Spinal cord (tissue), 10 donors: Measurements from ENCODE around the gene KIF16B. TPM values are rescaled to one million over a fixed set of nuclear protein-coding genes. Genes with fewer than 3 reads are reported as not detected.

Experiments used
- DNase-seq, 6 donors: peaks; one replicate each; pipeline versions ENCODE4 v3.0.0 to v3.0.0-alpha.2; 2013 to 2015; ENCODE audit warnings: low spot score in 6 of 6, low read depth in 4 of 6
- H3K27ac ChIP-seq: one replicate; pipeline ENCODE4 v1.5.1; 2013; ENCODE audit warnings: low read depth, low read length, control low read depth
- H3K27me3 ChIP-seq: one replicate; pipeline ENCODE4 v1.6.1; 2013; ENCODE audit warnings: low read length; ENCODE audit not compliant: control insufficient read depth, insufficient read depth
- H3K36me3 ChIP-seq: one replicate; pipeline ENCODE4 v1.6.1; 2013; ENCODE audit warnings: low read length; ENCODE audit not compliant: control insufficient read depth, insufficient read depth
- H3K4me1 ChIP-seq: one replicate; pipeline ENCODE4 v1.6.1; 2013; ENCODE audit warnings: low read length; ENCODE audit not compliant: control insufficient read depth, insufficient read depth
- H3K4me3 ChIP-seq: one replicate; pipeline ENCODE4 v1.5.1; 2013; ENCODE audit warnings: low read depth, low read length, control low read depth
- H3K9me3 ChIP-seq: one replicate; pipeline ENCODE4 v1.6.1; 2013; ENCODE audit warnings: low read length; ENCODE audit not compliant: control insufficient read depth, insufficient read depth
- WGBS: methylation state at CpG from one replicate; pipeline ENCODE4 v1.1.5; 2013; ENCODE audit warnings: missing lambda C conversion rate; ENCODE audit not compliant: insufficient coverage; 5-methylcytosine and 5-hydroxymethylcytosine counted together
- polyA plus RNA-seq, 2 donors: library from polyadenylated mRNA; unstranded; fragments of 120-200 nt; gene quantifications; one replicate each; pipeline ENCODE4 v1.2.1, GENCODE V29; 2013; ENCODE audit not compliant: insufficient read length in 2 of 2
- total RNA-seq, 2 donors: library from RNA; depleted of rRNA in 1 of 2; stranded (reverse); fragments of 120-200 nt in 1 of 2; fragments of >200 nt in 1 of 2; gene quantifications; one replicate each; pipeline versions ENCODE4 v1.2.3 to v1.2.4, GENCODE V29; 2013 to 2014
- donor health status: healthy.

KIF16B gene
- total and polyA plus RNA-seq, 4 donors: 7.8 to 21.0 (median 12.9) TPM

DNA sequence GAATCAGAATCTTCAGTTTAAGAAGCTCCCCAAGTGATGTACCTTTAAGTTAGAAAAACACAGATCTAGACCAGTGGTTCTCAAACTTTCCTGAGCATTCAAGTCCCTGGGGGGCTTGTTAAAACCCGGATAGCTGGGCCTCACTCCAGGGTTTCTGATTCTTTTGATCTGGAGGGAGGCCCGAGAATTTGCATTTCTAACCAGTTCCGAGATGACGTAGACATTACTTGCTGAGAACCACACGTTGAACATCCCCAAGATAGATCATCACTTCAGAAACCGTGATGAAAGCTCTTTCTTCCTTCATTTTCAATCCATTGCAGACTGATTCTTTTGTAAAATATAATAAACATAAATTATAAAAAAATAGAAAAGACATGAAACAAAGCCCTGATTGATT, 40.7 kb upstream of the KIF16B start:
- Histone ChIP-seq H3K9me3 (peaks cover 2% of the 10 kb centered on the region), H3K4me1 (no peaks in the 10 kb centered on the region), H3K27me3 (no peaks in the 10 kb centered on the region), H3K36me3 (no peaks in the 10 kb centered on the region), H3K4me3 (no peak overlapping the region), H3K27ac (no peak overlapping the region)
- DNase-seq: no peak
- no CpG with 5 or more reads among the region's 6 CpGs for WGBS

DNA sequence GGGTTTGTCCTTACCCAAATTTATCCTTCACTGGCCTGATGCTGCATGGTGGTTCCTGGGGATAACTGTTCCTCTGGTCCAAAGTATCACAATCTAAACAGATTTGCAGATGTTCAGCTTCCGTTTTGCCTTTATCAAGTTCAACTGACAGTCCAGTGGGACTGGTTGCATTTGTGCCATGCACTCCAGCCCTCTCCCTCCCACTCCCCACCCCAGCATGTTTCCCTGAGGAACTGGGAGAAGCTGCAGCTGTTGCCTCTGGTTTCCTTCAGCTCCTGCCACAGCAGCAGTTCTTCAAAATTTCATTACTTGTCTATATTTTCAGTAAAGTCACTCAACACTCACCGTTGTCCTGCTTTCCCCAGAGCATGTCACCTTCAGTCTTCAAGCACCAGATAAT, 39.5 kb upstream of the KIF16B start:
- Histone ChIP-seq H3K4me1 (no peaks in the 10 kb centered on the region), H3K4me3 (no peak overlapping the region), H3K9me3 (peaks cover under 1% of the 10 kb centered on the region), H3K27me3 (no peaks in the 10 kb centered on the region), H3K36me3 (no peaks in the 10 kb centered on the region), H3K27ac (no peak overlapping the region)
- DNase-seq: no peak
- 88% methylated on average over 2 of the region's 2 CpGs for WGBS

DNA sequence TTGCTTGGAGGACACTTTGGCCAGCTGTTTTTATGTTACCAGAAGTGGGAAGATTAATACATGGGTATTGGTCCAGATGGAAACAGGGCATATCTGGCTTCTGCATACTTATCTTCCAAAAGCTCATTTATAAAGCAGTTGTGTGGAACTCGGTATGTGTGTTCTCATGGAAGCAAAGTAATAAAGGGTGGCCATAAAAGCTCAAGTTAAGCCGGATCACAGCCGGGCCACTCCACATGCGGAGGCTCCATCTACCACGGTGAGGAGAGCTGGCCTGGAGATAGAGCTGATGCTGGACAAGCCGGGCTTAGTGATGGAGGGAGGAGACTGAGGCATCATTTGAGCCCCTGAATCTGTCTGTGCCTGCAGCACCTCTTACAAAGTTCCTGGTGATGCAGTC, 38.6 kb upstream of the KIF16B start:
- Histone ChIP-seq H3K36me3 (no peaks in the 10 kb centered on the region), H3K27ac (no peak overlapping the region), H3K4me1 (no peaks in the 10 kb centered on the region)

DNA sequence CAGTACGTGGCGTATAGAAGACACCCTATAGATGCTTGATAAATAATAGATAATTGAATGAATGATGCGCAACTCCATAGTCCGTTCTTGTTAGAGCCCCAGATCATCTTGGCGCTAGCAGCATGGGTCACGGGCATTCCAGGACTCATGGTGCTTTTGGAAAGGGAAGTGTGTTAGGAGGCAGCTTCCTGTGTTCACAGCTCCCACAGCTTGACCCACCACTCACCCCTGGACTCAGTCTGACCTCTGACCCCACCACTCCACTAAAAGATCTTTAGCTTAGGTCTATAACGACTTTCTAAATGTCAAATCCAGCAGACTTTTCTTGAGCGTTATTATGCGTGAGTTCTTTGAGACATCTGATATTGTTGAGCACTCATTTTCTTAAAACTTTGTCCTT, 35.8 kb upstream of the KIF16B start:
- H3K9me3 ChIP-seq: no peaks in the 10 kb centered on the region
- WGBS: 72% methylated on average over 2 of the region's 9 CpGs
- no peak overlapping the region for H3K27ac ChIP-seq
- no peaks in the 10 kb centered on the region for H3K4me1 ChIP-seq
- no peak for DNase-seq
- no peaks in the 10 kb centered on the region for H3K36me3 ChIP-seq
- no peak overlapping the region for H3K4me3 ChIP-seq
- no peaks in the 10 kb centered on the region for H3K27me3 ChIP-seq

More for the DNA sequence above, 38.6 kb upstream of the KIF16B start:
- Histone ChIP-seq H3K9me3 (no peaks in the 10 kb centered on the region), H3K4me3 (no peak overlapping the region), H3K27me3 (no peaks in the 10 kb centered on the region)
- no peak for DNase-seq
- 93% methylated on average over 3 of the region's 6 CpGs for WGBS

DNA sequence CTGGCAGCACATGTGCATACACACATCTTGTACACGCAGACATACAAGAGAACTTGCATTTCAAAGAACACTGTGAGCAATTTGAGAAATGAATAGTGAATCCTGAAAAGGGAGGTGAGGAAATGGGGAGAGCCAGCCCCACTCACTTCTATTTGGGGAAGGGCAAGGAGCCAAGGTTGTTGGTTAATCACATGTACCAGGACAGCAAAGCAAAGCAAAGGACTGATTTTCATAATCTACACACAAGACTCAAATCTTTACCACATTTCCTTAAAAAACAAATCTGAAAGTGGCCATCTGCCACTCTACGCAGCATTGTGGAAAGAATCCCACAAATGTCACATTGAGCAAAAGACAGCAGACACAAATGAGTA, 35.0 kb upstream of the KIF16B start:
- Histone ChIP-seq H3K4me3 (no peak overlapping the region), H3K9me3 (no peaks in the 10 kb centered on the region), H3K4me1 (no peaks in the 10 kb centered on the region), H3K27me3 (no peaks in the 10 kb centered on the region), H3K36me3 (no peaks in the 10 kb centered on the region), H3K27ac (no peak overlapping the region)
- peak in 1 of 6 donors; percentile 90 for DNase-seq
- no CpG with 5 or more reads among the region's 2 CpGs for WGBS

DNA sequence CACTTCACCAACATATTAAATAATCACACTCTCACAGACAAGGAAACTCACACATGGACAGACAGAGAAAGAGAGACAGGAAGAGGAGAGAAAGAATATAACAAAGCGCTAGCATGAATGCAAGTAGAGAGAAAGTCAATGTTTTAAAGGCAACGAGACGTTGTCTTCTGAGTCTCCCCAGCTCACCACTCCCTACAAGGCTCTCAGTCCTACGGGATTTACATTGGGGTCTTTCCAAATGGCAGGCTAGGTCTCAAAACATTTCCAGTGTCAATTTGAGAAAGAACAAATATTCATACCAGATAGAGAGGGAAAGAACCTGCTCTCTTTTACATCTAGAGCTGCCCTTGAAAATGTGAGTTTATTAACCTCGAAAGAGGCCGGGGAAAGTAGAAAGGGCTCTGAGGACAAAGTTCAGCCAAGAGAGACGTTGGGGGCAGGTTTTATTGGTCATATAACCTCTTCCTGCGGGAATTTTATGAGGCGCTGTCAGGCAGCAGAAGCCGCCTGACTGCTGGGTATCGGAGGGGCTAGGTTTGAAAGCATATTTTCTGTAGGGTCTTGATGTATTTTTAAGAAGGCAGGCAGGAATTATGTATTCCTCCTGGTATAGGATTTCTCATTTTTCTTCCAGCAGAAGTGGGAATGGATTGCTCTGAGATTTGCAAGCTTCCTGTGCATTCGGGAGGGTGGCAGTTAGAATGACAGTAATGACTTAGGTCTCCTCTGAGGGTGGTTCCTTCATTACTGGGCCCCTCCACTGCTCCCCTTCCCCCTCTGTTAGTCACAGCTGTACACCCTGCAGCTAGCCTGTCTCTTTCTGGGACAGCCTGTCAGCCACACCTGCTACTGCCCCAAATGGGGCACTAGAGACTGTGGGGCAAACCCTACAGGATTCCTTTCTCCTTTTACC, 34.4 kb upstream of the KIF16B start:
- 43% methylated on average over 7 of the region's 12 CpGs for WGBS
- H3K27me3 ChIP-seq: no peaks in the 10 kb centered on the region
- no peak overlapping the region for H3K4me3 ChIP-seq
- DNase-seq: peak in 2 of 6 donors; percentile 46 to 69
- H3K27ac ChIP-seq: peak overlapping the region; percentile 6
- no peaks in the 10 kb centered on the region for H3K9me3 ChIP-seq
- no peaks in the 10 kb centered on the region for H3K4me1 ChIP-seq
- no peaks in the 10 kb centered on the region for H3K36me3 ChIP-seq

DNA sequence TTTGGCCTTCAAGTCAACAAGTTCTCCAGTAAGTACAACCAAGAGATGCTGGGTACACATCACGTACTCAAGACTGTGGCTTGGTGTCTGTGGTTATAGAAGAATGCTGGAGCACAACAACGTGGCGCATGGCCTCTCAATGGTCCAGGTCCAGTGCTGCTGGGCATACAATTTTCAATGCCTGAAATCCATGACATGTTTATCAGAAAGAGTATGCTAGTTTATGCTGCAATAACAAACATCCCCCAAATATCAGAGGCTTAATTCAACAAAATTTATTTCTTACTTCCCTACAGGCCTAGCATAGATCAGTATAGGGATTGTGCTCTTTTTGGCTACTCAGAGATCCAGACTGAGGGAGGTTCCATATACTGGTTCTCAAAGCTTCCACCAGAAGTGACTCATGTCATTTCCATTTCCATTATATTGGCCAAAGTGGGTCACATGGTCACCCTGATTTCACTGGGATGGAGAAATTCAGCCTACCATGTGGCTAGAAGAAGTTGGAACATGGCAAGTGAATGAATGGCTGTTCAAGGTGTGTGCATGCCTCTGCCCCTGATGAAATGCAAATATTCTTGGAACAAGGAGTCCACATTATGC, 33.3 kb upstream of the KIF16B start:
- no peaks in the 10 kb centered on the region for H3K4me1 ChIP-seq
- WGBS: 92% methylated on average over 2 of the region's 3 CpGs
- H3K27ac ChIP-seq: no peak overlapping the region
- no peak overlapping the region for H3K4me3 ChIP-seq
- H3K9me3 ChIP-seq: no peaks in the 10 kb centered on the region
- H3K27me3 ChIP-seq: no peaks in the 10 kb centered on the region
- no peak for DNase-seq
- no peaks in the 10 kb centered on the region for H3K36me3 ChIP-seq

DNA sequence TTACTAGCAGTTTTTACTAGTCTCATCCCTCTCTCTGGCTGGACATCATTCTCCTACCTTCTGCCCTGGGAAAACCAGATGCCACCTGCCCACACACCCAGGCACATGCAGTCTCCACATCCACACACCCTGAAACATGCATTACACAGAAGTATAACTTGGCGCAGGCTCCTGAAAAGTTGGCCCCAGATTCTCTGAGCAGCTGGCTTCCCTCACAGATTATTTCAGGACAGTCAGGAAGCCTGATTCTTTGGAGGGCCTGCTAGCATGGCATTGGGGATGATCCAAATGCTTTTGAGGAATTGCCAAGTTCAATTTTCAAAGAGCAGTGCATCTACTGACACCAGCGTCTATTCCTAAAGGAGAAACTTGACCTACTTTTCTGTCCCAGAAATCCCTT, 27.8 kb upstream of the KIF16B start:
- Histone ChIP-seq H3K9me3 (no peaks in the 10 kb centered on the region), H3K36me3 (no peaks in the 10 kb centered on the region), H3K27ac (no peak overlapping the region), H3K4me1 (peaks cover 3% of the 10 kb centered on the region), H3K4me3 (no peak overlapping the region), H3K27me3 (no peaks in the 10 kb centered on the region)
- WGBS: 62% methylated on average over 2 of the region's 2 CpGs
- DNase-seq: peak in 2 of 6 donors; percentile 57 to 83

DNA sequence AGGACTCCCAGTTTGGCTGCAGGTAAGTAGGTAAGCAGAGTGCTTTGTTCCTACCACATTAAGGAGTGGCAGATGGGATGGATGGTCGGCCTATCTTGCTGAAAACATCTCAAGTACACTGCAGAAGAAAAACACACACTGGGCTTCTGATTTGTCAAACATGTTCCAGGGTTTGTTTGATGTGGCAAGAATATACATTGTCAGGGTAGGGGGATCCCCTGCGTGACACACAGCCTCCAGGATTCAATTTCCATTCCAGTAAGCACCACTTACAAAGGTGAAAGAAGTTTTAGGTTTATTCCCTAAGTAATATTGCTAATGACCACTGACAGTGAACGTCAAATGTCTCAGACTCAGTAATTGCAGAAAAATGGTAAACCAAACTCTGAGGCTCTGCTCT, 26.0 kb upstream of the KIF16B start:
- DNase-seq: no peak
- WGBS: 86% methylated on average over 1 of the region's 3 CpGs
- Histone ChIP-seq H3K36me3 (no peaks in the 10 kb centered on the region), H3K4me3 (no peak overlapping the region), H3K4me1 (peaks cover 3% of the 10 kb centered on the region), H3K27ac (no peak overlapping the region), H3K9me3 (no peaks in the 10 kb centered on the region), H3K27me3 (no peaks in the 10 kb centered on the region)

DNA sequence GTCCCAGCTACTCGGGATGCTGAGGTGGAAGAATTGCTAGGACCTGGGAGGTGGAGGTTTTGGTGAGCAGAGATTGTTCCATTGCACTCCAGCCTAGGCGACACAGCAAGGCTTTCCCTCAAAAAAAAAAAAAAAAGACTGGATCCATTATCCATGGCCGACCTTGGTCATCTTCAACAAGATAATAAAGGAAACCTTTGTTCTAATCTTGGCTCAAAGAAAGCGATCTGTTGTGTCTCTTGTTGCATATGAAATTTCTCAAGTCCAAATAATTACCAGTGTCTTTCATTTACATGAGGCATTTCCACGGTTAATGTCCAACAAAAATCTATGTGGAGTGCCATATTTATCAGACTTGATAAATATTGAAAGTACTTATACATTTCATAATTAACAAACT, 23.7 kb upstream of the KIF16B start:
- H3K4me1 ChIP-seq: peaks cover 3% of the 10 kb centered on the region
- DNase-seq: no peak
- H3K36me3 ChIP-seq: no peaks in the 10 kb centered on the region
- no peak overlapping the region for H3K27ac ChIP-seq
- no peaks in the 10 kb centered on the region for H3K27me3 ChIP-seq
- 75% methylated on average over 1 of the region's 5 CpGs for WGBS
- H3K9me3 ChIP-seq: no peaks in the 10 kb centered on the region
- no peak overlapping the region for H3K4me3 ChIP-seq
